PC-9 (cell line): ENCODE results near the gene LRRC27.

Experiments
- CTCF ChIP-seq: fragments of 200-600 bp; sonication (generic); conservative IDR thresholded peaks from 2 replicates; pipeline ENCODE4 v1.6.1; 2017; ENCODE audit warnings: mixed run types, antibody characterized with exemption, mild to moderate bottlenecking, moderate library complexity
- EZH2 ChIP-seq: fragments of 200-600 bp; sonication (generic); IDR thresholded peaks from 2 replicates; pipeline ENCODE4 v1.8.0; 2017; ENCODE audit warnings: antibody characterized with exemption, low read depth

- no peak for TF ChIP-seq CTCF
- no peak for TF ChIP-seq EZH2
Measured at GRCh38 chr10:132300582-132300981, 31.4 kb upstream of the LRRC27 start.
